GM18520 (cell line): ENCODE measurements around the gene HDGFL2.

Experiments used
- ATAC-seq: cut with Tn5 transposase; IDR thresholded peaks from one replicate; pipeline ENCODE4 v1.9.1; 2021; ENCODE audit not compliant: unreplicated experiment

HDGFL2 gene

DNA sequence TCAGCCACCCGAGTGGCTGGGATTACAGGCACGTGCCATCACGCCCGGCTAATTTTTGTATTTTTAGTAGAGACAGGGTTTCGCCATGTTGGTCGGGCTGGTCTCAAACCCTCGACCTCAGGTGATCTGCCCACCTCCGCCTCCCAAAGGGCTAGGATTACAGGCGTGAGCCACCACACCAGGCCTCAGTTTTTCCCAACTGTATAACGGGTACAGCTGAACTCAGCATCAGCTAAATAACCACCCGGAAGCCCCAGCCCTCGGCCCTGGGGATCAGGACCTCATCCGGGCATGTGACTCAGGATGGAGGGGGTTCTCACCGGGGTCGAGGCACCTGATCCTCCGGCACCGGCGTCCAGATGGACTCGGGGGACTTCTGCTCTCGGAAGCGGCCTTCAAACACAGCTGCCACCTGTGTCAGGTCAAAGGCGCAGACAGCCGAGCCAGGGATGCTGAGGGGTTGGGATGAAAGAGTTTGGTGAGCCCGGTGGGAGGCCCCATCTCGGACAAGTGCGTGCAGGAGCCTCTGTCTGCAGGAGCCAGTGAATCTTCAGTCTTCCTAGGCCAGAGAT, 78.5 kb downstream of the HDGFL2 start:
- no peak for ATAC-seq
